ENCODE measurements around the gene CRYBB1. TPM values are rescaled to one million over a fixed set of nuclear protein-coding genes. Genes with fewer than 3 reads are reported as not detected.

Gene CRYBB1
- polyA plus RNA-seq, 4 donors = 0.25 to 0.75 TPM; not detected in 2

GRCh38 chr22:26564672-26565071, 53.2 kb downstream of the CRYBB1 start:
- WGBS, 3 donors = 93 to 96% (median 95%) methylated on average over 3 of the region's 3 CpGs
- no peaks in the 10 kb centered on the region for H3K27me3 ChIP-seq (ENCODE audit: control insufficient read depth in 3 of 3, insufficient read depth in 3 of 3, low read length in 3 of 3)
- no peak overlapping the region for H3K4me3 ChIP-seq (ENCODE audit: low read depth in 1 of 3, low read length in 3 of 3)
- no peaks in the 10 kb centered on the region for H3K4me1 ChIP-seq (ENCODE audit: control insufficient read depth in 3 of 3, insufficient read depth in 2 of 3, low read depth in 1 of 3, low read length in 2 of 3)
- H3K36me3 ChIP-seq (ENCODE audit: control insufficient read depth in 3 of 3, insufficient read depth in 2 of 3, low read depth in 1 of 3, low read length in 3 of 3) = peaks cover 0 to 17% (median 0%) of the 10 kb centered on the region in 3 donors
- FAIRE-seq = no peak
- no peaks in the 10 kb centered on the region for H3K9me3 ChIP-seq (ENCODE audit: control insufficient read depth in 2 of 2, insufficient read depth in 1 of 2, low read depth in 1 of 2, low read length in 1 of 2)
- DNase-seq = no peak
- H3K27ac ChIP-seq (ENCODE audit: low read depth in 1 of 3, low read length in 2 of 3) = no peak overlapping the region

GRCh38 chr22:26564181-26564580, 53.6 kb downstream of the CRYBB1 start:
- H3K27me3 ChIP-seq (ENCODE audit: control insufficient read depth in 3 of 3, insufficient read depth in 3 of 3, low read length in 3 of 3) = no peaks in the 10 kb centered on the region
- H3K27ac ChIP-seq (ENCODE audit: low read depth in 1 of 3, low read length in 2 of 3) = no peak overlapping the region
- H3K4me1 ChIP-seq (ENCODE audit: control insufficient read depth in 3 of 3, insufficient read depth in 2 of 3, low read depth in 1 of 3, low read length in 2 of 3) = no peaks in the 10 kb centered on the region
- H3K9me3 ChIP-seq (ENCODE audit: control insufficient read depth in 2 of 2, insufficient read depth in 1 of 2, low read depth in 1 of 2, low read length in 1 of 2) = no peaks in the 10 kb centered on the region
- FAIRE-seq (no peak), DNase-seq (no peak)
- peaks cover 0 to 17% (median 0%) of the 10 kb centered on the region in 3 donors for H3K36me3 ChIP-seq (ENCODE audit: control insufficient read depth in 3 of 3, insufficient read depth in 2 of 3, low read depth in 1 of 3, low read length in 3 of 3)
- 93 to 97% (median 93%) methylated on average over 7 to 8 of the region's 8 CpGs for WGBS, 3 donors
- no peak overlapping the region for H3K4me3 ChIP-seq (ENCODE audit: low read depth in 1 of 3, low read length in 3 of 3)

- no peaks in the 10 kb centered on the region for H3K4me1 ChIP-seq (ENCODE audit: control insufficient read depth in 3 of 3, insufficient read depth in 2 of 3, low read depth in 1 of 3, low read length in 2 of 3)
- DNase-seq = no peak
- no peaks in the 10 kb centered on the region for H3K9me3 ChIP-seq (ENCODE audit: control insufficient read depth in 2 of 2, insufficient read depth in 1 of 2, low read depth in 1 of 2, low read length in 1 of 2)
- WGBS, 3 donors = 64 to 81% (median 70%) methylated on average over 5 of the region's 5 CpGs
- no peaks in the 10 kb centered on the region for H3K27me3 ChIP-seq (ENCODE audit: control insufficient read depth in 3 of 3, insufficient read depth in 3 of 3, low read length in 3 of 3)
- no peak overlapping the region for H3K4me3 ChIP-seq (ENCODE audit: low read depth in 1 of 3, low read length in 3 of 3)
- H3K27ac ChIP-seq (ENCODE audit: low read depth in 1 of 3, low read length in 2 of 3) = no peak overlapping the region
- no peak for FAIRE-seq
- peaks cover 0 to 21% (median 0%) of the 10 kb centered on the region in 3 donors for H3K36me3 ChIP-seq (ENCODE audit: control insufficient read depth in 3 of 3, insufficient read depth in 2 of 3, low read depth in 1 of 3, low read length in 3 of 3)
These were observed 54.8 kb downstream of the CRYBB1 start for GRCh38 chr22:26563022-26563421.

- no peak overlapping the region for H3K4me3 ChIP-seq (ENCODE audit: low read depth in 1 of 3, low read length in 3 of 3)
- H3K27me3 ChIP-seq (ENCODE audit: control insufficient read depth in 3 of 3, insufficient read depth in 3 of 3, low read length in 3 of 3) = no peaks in the 10 kb centered on the region
- H3K27ac ChIP-seq (ENCODE audit: low read depth in 1 of 3, low read length in 2 of 3) = no peak overlapping the region
- FAIRE-seq (no peak), DNase-seq (no peak)
- WGBS, 3 donors = 76 to 84% (median 79%) methylated on average over 9 of the region's 9 CpGs
- H3K36me3 ChIP-seq (ENCODE audit: control insufficient read depth in 3 of 3, insufficient read depth in 2 of 3, low read depth in 1 of 3, low read length in 3 of 3) = peaks cover 0 to 21% (median 0%) of the 10 kb centered on the region in 3 donors
- no peaks in the 10 kb centered on the region for H3K9me3 ChIP-seq (ENCODE audit: control insufficient read depth in 2 of 2, insufficient read depth in 1 of 2, low read depth in 1 of 2, low read length in 1 of 2)
- H3K4me1 ChIP-seq (ENCODE audit: control insufficient read depth in 3 of 3, insufficient read depth in 2 of 3, low read depth in 1 of 3, low read length in 2 of 3) = no peaks in the 10 kb centered on the region
These were observed 55.9 kb downstream of the CRYBB1 start for GRCh38 chr22:26561756-26562417.

- DNase-seq (no peak), FAIRE-seq (no peak)
- Histone ChIP-seq H3K36me3 (ENCODE audit: control insufficient read depth in 3 of 3, insufficient read depth in 2 of 3, low read depth in 1 of 3, low read length in 3 of 3) (peaks cover 0 to 19% (median 0%) of the 10 kb centered on the region in 3 donors), H3K27me3 (ENCODE audit: control insufficient read depth in 3 of 3, insufficient read depth in 3 of 3, low read length in 3 of 3) (no peaks in the 10 kb centered on the region), H3K4me1 (ENCODE audit: control insufficient read depth in 3 of 3, insufficient read depth in 2 of 3, low read depth in 1 of 3, low read length in 2 of 3) (no peaks in the 10 kb centered on the region), H3K4me3 (ENCODE audit: low read depth in 1 of 3, low read length in 3 of 3) (no peak overlapping the region), H3K9me3 (ENCODE audit: control insufficient read depth in 2 of 2, insufficient read depth in 1 of 2, low read depth in 1 of 2, low read length in 1 of 2) (no peaks in the 10 kb centered on the region), H3K27ac (ENCODE audit: low read depth in 1 of 3, low read length in 2 of 3) (no peak overlapping the region)
- 91 to 93% (median 93%) methylated on average over 13 of the region's 13 CpGs for WGBS, 3 donors
These were observed 57.8 kb downstream of the CRYBB1 start for GRCh38 chr22:26559961-26560575.

- FAIRE-seq (no peak), DNase-seq (no peak)
- Histone ChIP-seq H3K9me3 (ENCODE audit: control insufficient read depth in 2 of 2, insufficient read depth in 1 of 2, low read depth in 1 of 2, low read length in 1 of 2) (no peaks in the 10 kb centered on the region), H3K4me1 (ENCODE audit: control insufficient read depth in 3 of 3, insufficient read depth in 2 of 3, low read depth in 1 of 3, low read length in 2 of 3) (no peaks in the 10 kb centered on the region), H3K27me3 (ENCODE audit: control insufficient read depth in 3 of 3, insufficient read depth in 3 of 3, low read length in 3 of 3) (no peaks in the 10 kb centered on the region), H3K36me3 (ENCODE audit: control insufficient read depth in 3 of 3, insufficient read depth in 2 of 3, low read depth in 1 of 3, low read length in 3 of 3) (peaks cover 0 to 7% (median 0%) of the 10 kb centered on the region in 3 donors), H3K4me3 (ENCODE audit: low read depth in 1 of 3, low read length in 3 of 3) (no peak overlapping the region), H3K27ac (ENCODE audit: low read depth in 1 of 3, low read length in 2 of 3) (no peak overlapping the region)
- WGBS, 3 donors = 76 to 95% (median 94%) methylated on average over 3 of the region's 3 CpGs
These were observed 59.5 kb downstream of the CRYBB1 start for GRCh38 chr22:26558248-26558895.

- no peak overlapping the region for H3K4me3 ChIP-seq (ENCODE audit: low read depth in 1 of 3, low read length in 3 of 3)
- no peak overlapping the region for H3K27ac ChIP-seq (ENCODE audit: low read depth in 1 of 3, low read length in 2 of 3)
- no peaks in the 10 kb centered on the region for H3K9me3 ChIP-seq (ENCODE audit: control insufficient read depth in 2 of 2, insufficient read depth in 1 of 2, low read depth in 1 of 2, low read length in 1 of 2)
- no peaks in the 10 kb centered on the region for H3K27me3 ChIP-seq (ENCODE audit: control insufficient read depth in 3 of 3, insufficient read depth in 3 of 3, low read length in 3 of 3)
- H3K36me3 ChIP-seq (ENCODE audit: control insufficient read depth in 3 of 3, insufficient read depth in 2 of 3, low read depth in 1 of 3, low read length in 3 of 3) = peaks cover 0 to 7% (median 0%) of the 10 kb centered on the region in 3 donors
- DNase-seq (no peak), FAIRE-seq (no peak)
- 88 to 96% (median 89%) methylated on average over 5 of the region's 5 CpGs for WGBS, 3 donors
- H3K4me1 ChIP-seq (ENCODE audit: control insufficient read depth in 3 of 3, insufficient read depth in 2 of 3, low read depth in 1 of 3, low read length in 2 of 3) = no peaks in the 10 kb centered on the region
These were observed 60.9 kb downstream of the CRYBB1 start for GRCh38 chr22:26556904-26557303.

- Histone ChIP-seq H3K4me1 (ENCODE audit: control insufficient read depth in 3 of 3, insufficient read depth in 2 of 3, low read depth in 1 of 3, low read length in 2 of 3) (no peaks in the 10 kb centered on the region), H3K9me3 (ENCODE audit: control insufficient read depth in 2 of 2, insufficient read depth in 1 of 2, low read depth in 1 of 2, low read length in 1 of 2) (no peaks in the 10 kb centered on the region), H3K27ac (ENCODE audit: low read depth in 1 of 3, low read length in 2 of 3) (no peak overlapping the region), H3K36me3 (ENCODE audit: control insufficient read depth in 3 of 3, insufficient read depth in 2 of 3, low read depth in 1 of 3, low read length in 3 of 3) (peaks cover 0 to 9% (median 0%) of the 10 kb centered on the region in 3 donors), H3K4me3 (ENCODE audit: low read depth in 1 of 3, low read length in 3 of 3) (no peak overlapping the region), H3K27me3 (ENCODE audit: control insufficient read depth in 3 of 3, insufficient read depth in 3 of 3, low read length in 3 of 3) (no peaks in the 10 kb centered on the region)
- 87 to 94% (median 93%) methylated on average over 11 of the region's 11 CpGs for WGBS, 3 donors
- FAIRE-seq (no peak), DNase-seq (no peak)
These were observed 62.3 kb downstream of the CRYBB1 start for GRCh38 chr22:26555478-26555877.

Data from small intestine (tissue), 7 donors.